Activated CD4-positive, alpha-beta T cell treated with anti-CD3 and anti-CD28 coated beads, Interleukin-2, amount 50 U/mL, for 24 hours (primary cell): ENCODE data around the gene MTOR.

Experiments used
- DNase-seq, 2 donors: peaks; one replicate each; pipeline ENCODE4 v3.0.0-alpha.2; 2020; ENCODE audit warnings: low read depth in 1 of 2, low spot score in 1 of 2

The MTOR gene

GRCh38 chr1:11153184-11153583 lies 109.2 kb downstream of the MTOR start:
- DNase-seq = no peak

GRCh38 chr1:11152755-11153154 lies 109.6 kb downstream of the MTOR start:
- no peak for DNase-seq

GRCh38 chr1:11151826-11152612 lies 110.3 kb downstream of the MTOR start:
- DNase-seq = no peak

GRCh38 chr1:11151114-11151513 lies 111.2 kb downstream of the MTOR start:
- DNase-seq = no peak

GRCh38 chr1:11150326-11150725 lies 112.0 kb downstream of the MTOR start:
- no peak for DNase-seq

- no peak for DNase-seq
Observed at GRCh38 chr1:11147197-11147770, 115.1 kb downstream of the MTOR start.

- no peak for DNase-seq
Observed at GRCh38 chr1:11145741-11146140, 116.6 kb downstream of the MTOR start.

- no peak for DNase-seq
Observed at GRCh38 chr1:11144570-11145256, 117.6 kb downstream of the MTOR start.

- DNase-seq = no peak
Observed at GRCh38 chr1:11143907-11144306, 118.4 kb downstream of the MTOR start.

GRCh38 chr1:11143401-11143800 lies 119.0 kb downstream of the MTOR start:
- DNase-seq = no peak

- no peak for DNase-seq
Observed at GRCh38 chr1:11142618-11143391, 119.5 kb downstream of the MTOR start.

GRCh38 chr1:11138952-11139351 lies 123.4 kb downstream of the MTOR start:
- DNase-seq = no peak

GRCh38 chr1:11138029-11138428 lies 124.3 kb downstream of the MTOR start:
- DNase-seq = no peak

GRCh38 chr1:11134898-11135266 lies 127.5 kb downstream of the MTOR start:
- no peak for DNase-seq

- DNase-seq = no peak
Observed at GRCh38 chr1:11134251-11134897, 128.0 kb downstream of the MTOR start.

- DNase-seq = no peak
Observed at GRCh38 chr1:11132563-11133293, 129.6 kb downstream of the MTOR start.

GRCh38 chr1:11131816-11132215 lies 130.5 kb downstream of the MTOR start:
- DNase-seq = no peak

- DNase-seq = no peak
Observed at GRCh38 chr1:11130406-11130805, 131.9 kb downstream of the MTOR start.

GRCh38 chr1:11129649-11130390 lies 132.5 kb downstream of the MTOR start:
- DNase-seq = no peak

GRCh38 chr1:11126569-11126968 lies 135.8 kb downstream of the MTOR start:
- DNase-seq = no peak
